Hepatocyte (in vitro differentiated cells): Measurements from ENCODE around the gene FIGNL1.

Experiments
- EZH2 ChIP-seq: fragments of 200-600 bp; sonication (generic); IDR thresholded peaks from 2 replicates; pipeline ENCODE4 v1.6.1; 2016; ENCODE audit warnings: antibody characterized with exemption, mild to moderate bottlenecking, borderline replicate concordance
- EZH2phosphoT487 ChIP-seq: fragments of 200-600 bp; sonication (generic); IDR thresholded peaks from one replicate; pipeline ENCODE4 v1.6.1; 2018; ENCODE audit warnings: antibody characterized with exemption, mild to moderate bottlenecking, low read depth, moderate library complexity; ENCODE audit not compliant: unreplicated experiment, severe bottlenecking
- TF ChIP-seq, protein P1 (sequence below): fragments of 200-600 bp; sonication (generic); IDR thresholded peaks from 2 replicates; pipeline ENCODE4 v1.5.1; 2016; ENCODE audit warnings: antibody characterized with exemption, mild to moderate bottlenecking; ENCODE audit not compliant: poor library complexity

DNA sequence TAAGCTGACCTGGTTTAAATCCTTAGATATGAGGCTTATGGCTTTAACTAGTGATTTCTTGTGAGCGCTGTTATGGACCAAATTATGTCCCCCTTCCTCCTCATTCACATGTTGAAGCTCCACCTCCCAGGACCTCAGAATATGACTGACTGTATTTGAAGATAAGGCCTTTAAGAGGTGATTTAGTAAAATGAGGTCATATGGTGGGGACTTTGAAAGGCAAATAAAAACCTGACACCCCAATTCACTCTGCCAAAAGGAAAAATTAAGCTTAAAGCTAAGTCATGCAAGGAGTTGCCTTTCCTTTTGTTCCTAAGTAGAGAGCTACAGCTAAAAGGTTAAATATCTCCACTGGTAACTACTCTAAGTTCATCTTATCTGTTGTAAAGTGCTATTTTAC lies 36.4 kb upstream of the FIGNL1 start:
- TF ChIP-seq EZH2 (no peak), EZH2phosphoT487 (no peak)
- TF ChIP-seq, protein P1, sequence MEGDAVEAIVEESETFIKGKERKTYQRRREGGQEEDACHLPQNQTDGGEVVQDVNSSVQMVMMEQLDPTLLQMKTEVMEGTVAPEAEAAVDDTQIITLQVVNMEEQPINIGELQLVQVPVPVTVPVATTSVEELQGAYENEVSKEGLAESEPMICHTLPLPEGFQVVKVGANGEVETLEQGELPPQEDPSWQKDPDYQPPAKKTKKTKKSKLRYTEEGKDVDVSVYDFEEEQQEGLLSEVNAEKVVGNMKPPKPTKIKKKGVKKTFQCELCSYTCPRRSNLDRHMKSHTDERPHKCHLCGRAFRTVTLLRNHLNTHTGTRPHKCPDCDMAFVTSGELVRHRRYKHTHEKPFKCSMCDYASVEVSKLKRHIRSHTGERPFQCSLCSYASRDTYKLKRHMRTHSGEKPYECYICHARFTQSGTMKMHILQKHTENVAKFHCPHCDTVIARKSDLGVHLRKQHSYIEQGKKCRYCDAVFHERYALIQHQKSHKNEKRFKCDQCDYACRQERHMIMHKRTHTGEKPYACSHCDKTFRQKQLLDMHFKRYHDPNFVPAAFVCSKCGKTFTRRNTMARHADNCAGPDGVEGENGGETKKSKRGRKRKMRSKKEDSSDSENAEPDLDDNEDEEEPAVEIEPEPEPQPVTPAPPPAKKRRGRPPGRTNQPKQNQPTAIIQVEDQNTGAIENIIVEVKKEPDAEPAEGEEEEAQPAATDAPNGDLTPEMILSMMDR: no peak
